Lung (tissue), 12 donors: Measurements from ENCODE around the gene XPNPEP2. TPM values are rescaled to one million over a fixed set of nuclear protein-coding genes. Genes with fewer than 3 reads are reported as not detected.

ENCODE experiments used
- ATAC-seq: fragments of 200-7000 bp; cut with Tn5 transposase; one replicate; pipeline ENCODE4 v1.9.1; 2020; ENCODE audit warnings: moderate number of reproducible peaks; ENCODE audit not compliant: insufficient read depth, low FRiP score
- DNase-seq, 3 donors: peaks; one replicate each; pipeline ENCODE4 v3.0.0-alpha.2; 2013 to 2017
- H3K27ac ChIP-seq, 2 donors: one replicate each; pipeline ENCODE4 v1.5.1; 2013; ENCODE audit warnings: mild to moderate bottlenecking in 2 of 2, moderate library complexity in 2 of 2, control low read depth in 1 of 2, inconsistent platforms in 1 of 2, low read depth in 1 of 2, low read length in 1 of 2
- H3K27me3 ChIP-seq, 3 donors: one replicate each; pipeline ENCODE4 v1.5.1; 2013; ENCODE audit warnings: low read length in 2 of 3; ENCODE audit not compliant: control insufficient read depth in 3 of 3, insufficient read depth in 3 of 3
- H3K36me3 ChIP-seq, 4 donors: one replicate each; pipeline ENCODE4 v1.5.1; 2013; ENCODE audit warnings: low read length in 4 of 4, mild to moderate bottlenecking in 1 of 4, moderate library complexity in 1 of 4; ENCODE audit not compliant: control insufficient read depth in 4 of 4, insufficient read depth in 4 of 4
- H3K4me1 ChIP-seq, 5 donors: one replicate each; pipeline ENCODE4 v1.5.1; 2013; ENCODE audit warnings: low read length in 5 of 5, mild to moderate bottlenecking in 2 of 5, moderate library complexity in 1 of 5; ENCODE audit not compliant: control insufficient read depth in 5 of 5, insufficient read depth in 5 of 5
- H3K4me3 ChIP-seq: one replicate; pipeline ENCODE4 v1.5.1; 2013; ENCODE audit warnings: mild to moderate bottlenecking, control low read depth, moderate library complexity
- H3K9ac ChIP-seq, 2 donors: one replicate each; pipeline ENCODE4 v1.5.1; 2013; ENCODE audit warnings: low read length in 2 of 2, control low read depth in 1 of 2; ENCODE audit not compliant: insufficient read depth in 1 of 2
- H3K9me3 ChIP-seq, 4 donors: one replicate each; pipeline ENCODE4 v1.5.1; 2013; ENCODE audit warnings: low read length in 3 of 4, mild to moderate bottlenecking in 1 of 4, moderate library complexity in 1 of 4; ENCODE audit not compliant: control insufficient read depth in 4 of 4, insufficient read depth in 3 of 4
- WGBS, 2 donors: extraction: QIAGEN DNeasy Blood & Tissue Kit; methylation state at CpG; one replicate each; pipeline ENCODE4 v1.1.7; 2013; 5-methylcytosine and 5-hydroxymethylcytosine counted together
- polyA plus RNA-seq, 2 donors: library from polyadenylated mRNA; stranded (reverse); fragments of 200-250 nt; gene quantifications; one replicate each; pipeline ENCODE4 v1.2.1, GENCODE V29; 2013
- total RNA-seq, 2 donors: library from RNA; depleted of rRNA in 1 of 2; stranded (reverse); fragments of >200 nt in 1 of 2; gene quantifications; one replicate each; pipeline ENCODE4 v1.2.1, GENCODE V29; 2014 to 2021
- TF ChIP-seq, protein P1 (sequence below): IDR thresholded peaks from 2 replicates; pipeline ENCODE4 v1.5.1; 2012; ENCODE audit warnings: mild to moderate bottlenecking; ENCODE audit errors: control extremely low read depth, extremely low read depth
- donor health status: control.
- donor health status: control.
- donor health status: Bipolar disorder and iron deficiency.
- donor health status: healthy.
- donor health status: DM: yes; HTN: yes; CAD: no.

XPNPEP2 gene
- total and polyA plus RNA-seq, 4 donors, result 0.61 to 2.1 (median 1.3) TPM

DNA sequence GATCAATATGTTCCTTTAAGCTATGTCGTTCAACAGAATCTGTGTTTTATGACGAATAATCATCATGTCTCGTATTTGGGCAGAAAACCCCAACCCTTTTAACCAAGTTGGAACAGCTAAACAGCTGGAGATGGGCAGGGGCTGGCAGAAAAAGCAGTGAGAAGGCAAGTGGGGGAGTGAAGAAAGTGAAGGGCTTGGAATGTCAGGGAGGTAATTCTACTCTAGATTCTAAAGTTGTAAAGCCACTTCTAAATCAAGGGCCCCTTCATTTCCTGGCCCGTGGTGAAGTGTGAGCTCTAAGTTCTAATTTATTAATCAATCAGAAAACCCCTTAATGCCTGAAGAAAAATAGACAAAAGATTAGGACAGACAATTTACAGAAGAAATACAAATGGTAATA lies 61.4 kb downstream of the XPNPEP2 start:
- ATAC-seq (no peak), DNase-seq (peak in 1 of 3 donors; percentile 20)
- no peak overlapping the region for H3K4me3 ChIP-seq
- no peak overlapping the region for H3K27ac ChIP-seq
- peaks cover 0 to 2% (median 0%) of the 10 kb centered on the region in 4 donors for H3K9me3 ChIP-seq
- WGBS, 2 donors, result 65 to 75% methylated on average over 4 of the region's 4 CpGs
- H3K9ac ChIP-seq, result no peak overlapping the region
- no peaks in the 10 kb centered on the region for H3K4me1 ChIP-seq
- peaks cover 0 to 3% (median 0%) of the 10 kb centered on the region in 4 donors for H3K36me3 ChIP-seq
- TF ChIP-seq, protein P1, sequence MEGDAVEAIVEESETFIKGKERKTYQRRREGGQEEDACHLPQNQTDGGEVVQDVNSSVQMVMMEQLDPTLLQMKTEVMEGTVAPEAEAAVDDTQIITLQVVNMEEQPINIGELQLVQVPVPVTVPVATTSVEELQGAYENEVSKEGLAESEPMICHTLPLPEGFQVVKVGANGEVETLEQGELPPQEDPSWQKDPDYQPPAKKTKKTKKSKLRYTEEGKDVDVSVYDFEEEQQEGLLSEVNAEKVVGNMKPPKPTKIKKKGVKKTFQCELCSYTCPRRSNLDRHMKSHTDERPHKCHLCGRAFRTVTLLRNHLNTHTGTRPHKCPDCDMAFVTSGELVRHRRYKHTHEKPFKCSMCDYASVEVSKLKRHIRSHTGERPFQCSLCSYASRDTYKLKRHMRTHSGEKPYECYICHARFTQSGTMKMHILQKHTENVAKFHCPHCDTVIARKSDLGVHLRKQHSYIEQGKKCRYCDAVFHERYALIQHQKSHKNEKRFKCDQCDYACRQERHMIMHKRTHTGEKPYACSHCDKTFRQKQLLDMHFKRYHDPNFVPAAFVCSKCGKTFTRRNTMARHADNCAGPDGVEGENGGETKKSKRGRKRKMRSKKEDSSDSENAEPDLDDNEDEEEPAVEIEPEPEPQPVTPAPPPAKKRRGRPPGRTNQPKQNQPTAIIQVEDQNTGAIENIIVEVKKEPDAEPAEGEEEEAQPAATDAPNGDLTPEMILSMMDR, result no peak
- peaks cover 0 to 2% (median 0%) of the 10 kb centered on the region in 3 donors for H3K27me3 ChIP-seq

DNA sequence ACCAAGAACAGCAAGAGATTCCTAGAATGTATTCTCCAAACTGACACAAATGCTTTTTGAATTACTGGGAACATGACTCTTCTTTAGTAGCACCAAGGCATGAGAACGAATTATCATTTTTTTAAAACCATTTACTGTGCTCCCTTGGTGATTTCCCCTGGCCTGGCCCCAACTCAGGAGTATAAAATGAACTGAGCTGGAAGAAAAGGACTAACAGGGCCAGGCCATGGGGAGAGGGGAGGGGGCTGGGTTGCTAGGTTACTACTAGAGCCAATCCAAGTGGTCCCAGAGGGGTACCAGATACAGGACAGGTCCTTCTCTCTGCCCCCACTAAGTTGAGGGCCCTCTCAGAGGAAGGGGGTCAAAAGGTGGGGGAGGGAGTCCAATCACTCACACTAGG lies 64.1 kb downstream of the XPNPEP2 start:
- Histone ChIP-seq H3K27me3 (peaks cover 0 to 2% (median 0%) of the 10 kb centered on the region in 3 donors), H3K27ac (no peak overlapping the region), H3K9me3 (peaks cover 0 to 3% (median 0%) of the 10 kb centered on the region in 4 donors), H3K4me1 (no peaks in the 10 kb centered on the region), H3K36me3 (peaks cover 0 to 4% (median 1%) of the 10 kb centered on the region in 4 donors), H3K4me3 (no peak overlapping the region), H3K9ac (no peak overlapping the region)
- DNase-seq, result no peak
- TF ChIP-seq, protein P1, result no peak
- WGBS, 2 donors, result 47 to 75% methylated on average over 1 of the region's 1 CpG
- no peak for ATAC-seq

DNA sequence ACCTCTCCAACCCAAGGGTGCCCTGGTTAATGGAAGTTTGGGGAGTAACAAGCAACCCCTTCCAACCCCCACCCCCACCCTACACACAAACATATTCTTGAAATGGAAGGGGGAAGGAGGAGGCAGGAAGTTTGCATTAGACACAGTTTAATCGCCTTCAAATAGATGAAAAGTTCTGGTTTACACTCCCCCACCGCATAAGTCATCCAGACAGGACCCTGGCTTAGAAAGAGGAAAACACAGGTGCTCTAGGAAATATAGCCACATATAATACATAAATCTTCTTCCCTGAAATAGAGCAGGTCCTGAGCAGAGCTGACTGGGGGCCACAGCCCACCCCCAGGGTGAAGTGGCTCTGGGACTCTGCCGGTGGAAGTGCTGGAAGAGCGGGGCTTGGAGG lies 66.0 kb downstream of the XPNPEP2 start:
- TF ChIP-seq, protein P1, result no peak
- no peak for ATAC-seq

More for the DNA sequence above, 66.0 kb downstream of the XPNPEP2 start:
- Histone ChIP-seq H3K9ac (no peak overlapping the region), H3K4me3 (no peak overlapping the region), H3K36me3 (peaks cover 2 to 6% (median 4%) of the 10 kb centered on the region in 4 donors), H3K9me3 (peaks cover 0 to 2% (median 0%) of the 10 kb centered on the region in 4 donors), H3K27me3 (peaks cover 0 to 2% (median 0%) of the 10 kb centered on the region in 3 donors), H3K27ac (no peak overlapping the region), H3K4me1 (no peaks in the 10 kb centered on the region)
- no peak for DNase-seq
- WGBS, 2 donors, result 45 to 75% methylated on average over 4 of the region's 4 CpGs
